Measurements from ENCODE around the gene PRDM4. TPM values are rescaled to one million over a fixed set of nuclear protein-coding genes. Genes with fewer than 3 reads are reported as not detected.
"Not testable (repeated sequence)": the region's sequence is repeated elsewhere in the genome, so short reads cannot be mapped to it uniquely, and the experiment has no call there.

The PRDM4 gene
- total RNA-seq, 2 donors from 2014 or later = 20.0 to 24.5 TPM

GRCh38 chr12:107718606-107719005 lies 42.3 kb downstream of the PRDM4 start:
- Mint-ChIP-seq H3K36me3 (ENCODE audit: low read depth) (peaks cover 27% of the 10 kb centered on the region), H3K4me1 (no peaks in the 10 kb centered on the region), H3K27me3 (ENCODE audit: insufficient read depth) (no peaks in the 10 kb centered on the region), H3K9me3 (peaks cover 9% of the 10 kb centered on the region), H3K4me3 (no peak overlapping the region), H3K27ac (no peak overlapping the region)
- no peak overlapping the region for H3K27ac ChIP-seq (ENCODE audit: low read depth, low read length)
- no peak for TF ChIP-seq CTCF (conservative IDR thresholded peaks at IDR 0.05)
- no peaks in the 10 kb centered on the region for H3K27me3 ChIP-seq (ENCODE audit: control insufficient read depth, insufficient read depth, low read length, poor library complexity, severe bottlenecking)
- no peaks in the 10 kb centered on the region for H3K4me1 ChIP-seq (ENCODE audit: control insufficient read depth, insufficient read depth, low read length)
- no peak overlapping the region for H3K9ac ChIP-seq (ENCODE audit: extremely low read depth, low read length, poor library complexity, severe bottlenecking)
- WGBS, 2 experiments (ENCODE audit: insufficient coverage in 1 of 2, insufficient read length in 1 of 2) = 100% methylated on average over 1 of the region's 1 CpG; no CpG with 5 or more reads in 1 of the 2 experiments
- no peak for DNase-seq
- H3K9me3 ChIP-seq (ENCODE audit: control insufficient read depth, low read length) = no peaks in the 10 kb centered on the region
- peaks cover 17% of the 10 kb centered on the region for H3K36me3 ChIP-seq (ENCODE audit: control insufficient read depth, insufficient read depth, low read length)
- no peak overlapping the region for H3K4me3 ChIP-seq (ENCODE audit: low read length)

- Histone ChIP-seq H3K27ac (ENCODE audit: low read depth, low read length) (no peak overlapping the region), H3K4me3 (ENCODE audit: low read length) (no peak overlapping the region), H3K27me3 (ENCODE audit: control insufficient read depth, insufficient read depth, low read length, poor library complexity, severe bottlenecking) (no peaks in the 10 kb centered on the region), H3K9ac (ENCODE audit: extremely low read depth, low read length, poor library complexity, severe bottlenecking) (no peak overlapping the region), H3K36me3 (ENCODE audit: control insufficient read depth, insufficient read depth, low read length) (peaks cover 45% of the 10 kb centered on the region), H3K4me1 (ENCODE audit: control insufficient read depth, insufficient read depth, low read length) (no peaks in the 10 kb centered on the region), H3K9me3 (ENCODE audit: control insufficient read depth, low read length) (peaks cover 5% of the 10 kb centered on the region)
- Mint-ChIP-seq H3K27me3 (ENCODE audit: insufficient read depth) (no peaks in the 10 kb centered on the region), H3K27ac (no peak overlapping the region), H3K4me3 (no peak overlapping the region), H3K9me3 (peaks cover under 1% of the 10 kb centered on the region), H3K36me3 (ENCODE audit: low read depth) (peaks cover 40% of the 10 kb centered on the region), H3K4me1 (no peaks in the 10 kb centered on the region)
- no peak for TF ChIP-seq CTCF (conservative IDR thresholded peaks at IDR 0.05)
- no peak for DNase-seq
Observed at GRCh38 chr12:107715780-107716179, 45.2 kb downstream of the PRDM4 start.

- peaks cover 83% of the 10 kb centered on the region for H3K36me3 ChIP-seq (ENCODE audit: control insufficient read depth, insufficient read depth, low read length)
- H3K4me1 Mint-ChIP-seq; H3K27ac ChIP-seq (ENCODE audit: low read depth, low read length); H3K4me3 Mint-ChIP-seq; H3K27me3 ChIP-seq (ENCODE audit: control insufficient read depth, insufficient read depth, low read length, poor library complexity, severe bottlenecking); H3K4me1 ChIP-seq (ENCODE audit: control insufficient read depth, insufficient read depth, low read length); H3K27ac Mint-ChIP-seq; H3K27me3 Mint-ChIP-seq (ENCODE audit: insufficient read depth); DNase-seq; H3K9ac ChIP-seq (ENCODE audit: extremely low read depth, low read length, poor library complexity, severe bottlenecking); H3K4me3 ChIP-seq (ENCODE audit: low read length): not testable (repeated sequence)
- peaks cover 93% of the 10 kb centered on the region for H3K36me3 Mint-ChIP-seq (ENCODE audit: low read depth)
- peaks cover 31% of the 10 kb centered on the region for H3K9me3 Mint-ChIP-seq
- peaks cover 53% of the 10 kb centered on the region for H3K9me3 ChIP-seq (ENCODE audit: control insufficient read depth, low read length)
- 96 to 100% methylated on average over 1 to 4 of the region's 5 CpGs for WGBS, 2 experiments (ENCODE audit: insufficient coverage in 1 of 2, insufficient read length in 1 of 2)
Observed at GRCh38 chr12:107705522-107705921, 55.4 kb downstream of the PRDM4 start.

GRCh38 chr12:107704041-107704440 lies 56.9 kb downstream of the PRDM4 start:
- TF ChIP-seq CTCF (conservative IDR thresholded peaks at IDR 0.05) = no peak
- Mint-ChIP-seq H3K27ac (no peak overlapping the region), H3K4me3 (no peak overlapping the region), H3K36me3 (ENCODE audit: low read depth) (peaks cover 93% of the 10 kb centered on the region), H3K9me3 (peaks cover 39% of the 10 kb centered on the region), H3K4me1 (no peaks in the 10 kb centered on the region), H3K27me3 (ENCODE audit: insufficient read depth) (no peaks in the 10 kb centered on the region)
- Histone ChIP-seq H3K9me3 (ENCODE audit: control insufficient read depth, low read length) (peaks cover 52% of the 10 kb centered on the region), H3K27ac (ENCODE audit: low read depth, low read length) (no peak overlapping the region), H3K27me3 (ENCODE audit: control insufficient read depth, insufficient read depth, low read length, poor library complexity, severe bottlenecking) (no peaks in the 10 kb centered on the region), H3K9ac (ENCODE audit: extremely low read depth, low read length, poor library complexity, severe bottlenecking) (no peak overlapping the region), H3K36me3 (ENCODE audit: control insufficient read depth, insufficient read depth, low read length) (peaks cover 84% of the 10 kb centered on the region), H3K4me3 (ENCODE audit: low read length) (no peak overlapping the region), H3K4me1 (ENCODE audit: control insufficient read depth, insufficient read depth, low read length) (no peaks in the 10 kb centered on the region)
- no peak for DNase-seq
- WGBS, 2 experiments (ENCODE audit: insufficient coverage in 1 of 2, insufficient read length in 1 of 2) = 91 to 94% methylated on average over 3 to 5 of the region's 5 CpGs

Measured in endodermal cell (in vitro differentiated cells).